HFF-Myc (cell line): ENCODE data around the gene CERS3.

Experiments used
- DNase-seq: peaks from one replicate; pipeline ENCODE4 v3.0.0-alpha.2; 2011; ENCODE audit warnings: low read depth; ENCODE audit errors: extremely low read depth
- H3K4me3 ChIP-seq: replicated peaks from 2 replicates; pipeline ENCODE4 v1.5.1; 2011; ENCODE audit warnings: low read depth, mild to moderate bottlenecking, control low read depth, low read length
- TF ChIP-seq, protein P1 (sequence below): IDR thresholded peaks from 2 replicates; pipeline ENCODE4 v1.5.1; 2012; ENCODE audit warnings: mild to moderate bottlenecking, low read depth, low read length, control low read depth; ENCODE audit errors: missing control alignments

The CERS3 gene

DNA sequence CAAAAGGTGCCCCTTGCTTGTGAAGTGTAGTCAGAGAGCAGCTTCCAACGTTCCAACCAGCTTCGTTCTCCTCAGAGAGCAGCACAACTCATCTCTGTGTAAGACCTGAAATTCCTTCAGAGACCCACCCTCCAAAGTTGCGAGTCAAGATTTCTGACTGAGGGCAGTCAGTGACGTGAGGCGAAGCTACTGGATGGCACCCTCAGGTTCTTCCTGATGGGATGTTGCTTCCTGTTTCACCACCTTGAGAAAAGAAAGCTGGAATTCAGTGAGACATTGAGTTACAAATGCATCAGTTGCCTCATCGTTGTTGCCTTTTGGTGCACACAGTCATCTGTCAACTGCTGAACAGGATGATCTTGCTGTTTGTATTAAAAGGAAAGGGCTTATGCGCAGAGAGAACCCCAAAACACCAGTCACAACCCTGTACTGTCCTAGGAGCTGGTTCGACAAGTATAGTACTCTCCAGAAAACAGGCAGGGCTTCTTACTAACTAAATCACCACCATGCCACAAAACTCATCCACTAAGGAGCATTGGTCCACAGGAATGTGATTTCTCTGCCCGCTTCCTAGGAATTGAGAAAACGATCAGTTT is at the start of gene CERS3:
CERS3 (minus strand) TSS at position 118 of the 596 bp plus-strand sequence. CDS start 27,101 bp downstream, outside the sequence.
- no peak for DNase-seq

GRCh38 chr15:100573526-100573925 is 44.8 kb upstream of the CERS3 start:
- TF ChIP-seq, protein P1, sequence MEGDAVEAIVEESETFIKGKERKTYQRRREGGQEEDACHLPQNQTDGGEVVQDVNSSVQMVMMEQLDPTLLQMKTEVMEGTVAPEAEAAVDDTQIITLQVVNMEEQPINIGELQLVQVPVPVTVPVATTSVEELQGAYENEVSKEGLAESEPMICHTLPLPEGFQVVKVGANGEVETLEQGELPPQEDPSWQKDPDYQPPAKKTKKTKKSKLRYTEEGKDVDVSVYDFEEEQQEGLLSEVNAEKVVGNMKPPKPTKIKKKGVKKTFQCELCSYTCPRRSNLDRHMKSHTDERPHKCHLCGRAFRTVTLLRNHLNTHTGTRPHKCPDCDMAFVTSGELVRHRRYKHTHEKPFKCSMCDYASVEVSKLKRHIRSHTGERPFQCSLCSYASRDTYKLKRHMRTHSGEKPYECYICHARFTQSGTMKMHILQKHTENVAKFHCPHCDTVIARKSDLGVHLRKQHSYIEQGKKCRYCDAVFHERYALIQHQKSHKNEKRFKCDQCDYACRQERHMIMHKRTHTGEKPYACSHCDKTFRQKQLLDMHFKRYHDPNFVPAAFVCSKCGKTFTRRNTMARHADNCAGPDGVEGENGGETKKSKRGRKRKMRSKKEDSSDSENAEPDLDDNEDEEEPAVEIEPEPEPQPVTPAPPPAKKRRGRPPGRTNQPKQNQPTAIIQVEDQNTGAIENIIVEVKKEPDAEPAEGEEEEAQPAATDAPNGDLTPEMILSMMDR: no peak
- H3K4me3 ChIP-seq: no peak overlapping the region
- DNase-seq: no peak

More for the DNA sequence above, at the start of gene CERS3:
- H3K4me3 ChIP-seq: no peak within 1 kb of the TSS
- TF ChIP-seq, protein P1: no peak

DNA sequence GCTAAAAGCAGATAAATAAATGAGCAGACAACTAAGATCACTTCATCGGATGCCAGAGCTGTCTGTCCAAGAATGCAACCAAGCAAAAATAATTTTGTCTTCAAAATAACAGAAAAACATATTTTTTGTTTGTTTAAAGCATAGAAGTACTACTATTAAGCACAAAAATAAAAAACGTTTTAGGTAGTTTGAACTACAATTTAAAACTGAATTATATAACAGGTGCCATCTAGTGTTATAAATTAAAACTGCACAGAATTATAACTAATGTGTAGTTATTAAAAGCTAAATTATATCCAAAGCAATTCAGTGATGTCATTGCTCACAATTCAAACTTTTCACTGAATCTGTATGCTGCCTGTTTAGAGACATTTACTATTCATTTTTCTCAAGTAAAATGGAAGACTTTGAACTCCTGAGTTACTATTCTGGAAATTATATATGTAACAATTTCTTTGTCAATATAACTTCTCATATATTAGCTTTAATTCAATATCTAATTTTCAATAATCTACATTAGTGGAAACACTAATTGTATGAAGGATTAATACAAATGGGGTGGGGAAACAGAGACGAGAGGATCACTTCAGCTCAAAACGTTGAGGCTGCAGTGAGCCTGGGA is 43.7 kb upstream of the CERS3 start:
- no peak for DNase-seq
- H3K4me3 ChIP-seq: no peak overlapping the region
- TF ChIP-seq, protein P1: no peak

- H3K4me3 ChIP-seq: no peak overlapping the region
- no peak for DNase-seq
- TF ChIP-seq, protein P1: no peak
These were observed 42.9 kb upstream of the CERS3 start for GRCh38 chr15:100571592-100572167.

GRCh38 chr15:100570735-100571313 is 42.1 kb upstream of the CERS3 start:
- no peak overlapping the region for H3K4me3 ChIP-seq
- DNase-seq: no peak
- TF ChIP-seq, protein P1: no peak

- TF ChIP-seq, protein P1: no peak
- no peak overlapping the region for H3K4me3 ChIP-seq
- DNase-seq: no peak
These were observed 41.5 kb upstream of the CERS3 start for GRCh38 chr15:100570275-100570674.
